NCI-H345 (cell line): ENCODE results near the gene PPT1.

Experiments
- DNase-seq: peaks from one replicate; lab custom pipeline; 2025; lab: John Stamatoyannopoulos, UW

PPT1 gene

GRCh38 chr1:40092706-40093639 lies 4.1 kb downstream of the PPT1 start:
- no peak for DNase-seq

GRCh38 chr1:40092241-40092640 lies 4.8 kb downstream of the PPT1 start:
- DNase-seq = no peak

DNA sequence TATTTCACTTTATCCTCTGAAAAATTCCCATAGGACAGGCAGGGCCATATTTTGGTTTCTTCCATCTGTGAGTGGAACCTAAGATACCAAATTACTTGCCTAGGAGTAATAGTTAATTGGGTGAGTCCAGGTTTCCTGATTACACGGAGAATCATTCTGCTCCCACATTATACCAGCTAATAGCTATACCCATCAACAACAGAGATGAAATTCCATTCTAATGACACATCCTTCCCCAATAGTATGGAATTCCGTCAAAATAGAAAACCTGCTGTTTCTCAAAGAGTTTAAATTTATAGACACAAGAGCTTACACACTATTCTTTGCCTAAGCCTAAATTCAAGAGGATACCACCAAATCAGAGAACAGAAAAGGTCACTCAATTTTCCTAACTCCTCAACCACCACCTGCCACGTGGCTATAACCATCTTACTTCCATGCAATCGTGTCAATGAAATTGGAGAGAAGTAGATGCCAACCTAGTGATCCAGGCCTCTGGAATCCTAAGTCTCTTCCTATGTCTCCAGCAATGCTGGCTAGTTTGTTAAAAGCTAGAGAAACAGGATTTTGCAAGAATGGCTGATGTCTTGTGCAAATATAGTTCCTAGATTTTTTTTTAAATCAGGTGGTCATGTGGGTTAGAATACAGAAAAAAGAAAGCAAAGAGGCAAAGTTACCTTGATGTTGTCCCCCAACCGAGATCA lies 6.2 kb downstream of the PPT1 start:
- no peak for DNase-seq

DNA sequence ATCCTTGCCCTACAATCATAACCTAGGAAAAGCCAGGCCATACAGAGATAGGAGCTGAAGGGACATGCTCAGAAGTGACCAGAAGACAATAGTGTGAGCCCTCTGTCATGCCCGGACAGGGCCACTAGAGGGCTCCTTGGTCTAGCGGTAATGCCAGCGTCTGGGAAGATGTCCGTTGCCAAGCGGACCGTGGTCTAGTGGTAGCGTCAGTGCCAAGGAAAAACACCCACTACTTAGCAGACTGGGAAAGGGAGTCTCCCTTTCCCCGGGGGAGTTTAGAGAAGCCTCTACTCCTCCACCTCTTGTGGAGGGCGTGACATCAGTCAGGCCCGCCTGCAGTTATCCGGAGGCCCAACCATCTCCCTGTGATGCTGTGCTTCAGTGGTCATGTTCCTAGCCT lies 12.3 kb downstream of the PPT1 start:
- peak; percentile 34 for DNase-seq

- no peak for DNase-seq
Observed at GRCh38 chr1:40081871-40082270, 15.2 kb downstream of the PPT1 start.

GRCh38 chr1:40079774-40080400 lies 17.2 kb downstream of the PPT1 start:
- DNase-seq = no peak

DNA sequence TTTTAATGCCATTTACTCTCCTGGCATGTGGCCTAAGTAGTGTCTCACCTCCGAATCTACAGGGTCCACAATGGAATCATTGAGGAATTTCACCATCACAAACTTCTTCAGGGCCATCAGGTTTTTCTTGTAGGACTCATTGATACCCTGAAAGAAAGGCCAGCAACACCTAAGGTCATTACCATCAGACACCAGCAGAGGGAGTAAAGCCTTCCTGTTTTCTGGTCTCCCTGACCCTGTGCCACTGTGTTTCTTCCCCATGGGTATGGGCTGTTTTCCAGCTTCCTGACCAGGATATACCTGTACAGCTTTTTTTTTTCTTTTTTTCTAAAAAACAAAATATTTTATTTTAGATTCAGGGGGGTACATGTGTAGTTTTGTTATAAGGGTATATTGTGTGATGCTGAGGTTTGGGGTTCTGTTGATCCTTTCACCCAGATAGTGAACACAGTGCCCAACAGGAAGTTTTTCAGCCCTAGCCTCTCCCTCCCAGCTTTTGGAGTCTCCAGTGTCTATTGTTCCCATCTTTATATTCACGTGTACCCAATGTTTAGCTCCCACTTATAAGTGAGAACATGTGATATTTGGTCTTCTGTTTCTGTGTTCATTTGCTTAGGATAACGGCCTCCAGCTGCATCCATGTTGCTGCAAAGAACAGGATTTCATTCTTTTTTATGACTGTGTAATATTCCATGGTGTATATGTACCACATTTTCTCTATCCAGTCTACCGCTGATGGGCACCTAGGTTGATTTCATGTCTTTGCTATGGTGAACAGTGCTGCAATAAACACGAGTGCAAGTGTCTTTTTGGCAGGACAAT lies 18.3 kb downstream of the PPT1 start:
- DNase-seq = peak; percentile 46

GRCh38 chr1:40076895-40077312 lies 20.1 kb downstream of the PPT1 start:
- no peak for DNase-seq

GRCh38 chr1:40075266-40075665 lies 21.8 kb downstream of the PPT1 start:
- DNase-seq = no peak

- DNase-seq = no peak
Observed at GRCh38 chr1:40073062-40073461, 24.0 kb downstream of the PPT1 start.

GRCh38 chr1:40072142-40072541 lies 24.9 kb downstream of the PPT1 start:
- DNase-seq = no peak

- DNase-seq = no peak
Observed at GRCh38 chr1:40067851-40068250, 29.2 kb downstream of the PPT1 start.

DNA sequence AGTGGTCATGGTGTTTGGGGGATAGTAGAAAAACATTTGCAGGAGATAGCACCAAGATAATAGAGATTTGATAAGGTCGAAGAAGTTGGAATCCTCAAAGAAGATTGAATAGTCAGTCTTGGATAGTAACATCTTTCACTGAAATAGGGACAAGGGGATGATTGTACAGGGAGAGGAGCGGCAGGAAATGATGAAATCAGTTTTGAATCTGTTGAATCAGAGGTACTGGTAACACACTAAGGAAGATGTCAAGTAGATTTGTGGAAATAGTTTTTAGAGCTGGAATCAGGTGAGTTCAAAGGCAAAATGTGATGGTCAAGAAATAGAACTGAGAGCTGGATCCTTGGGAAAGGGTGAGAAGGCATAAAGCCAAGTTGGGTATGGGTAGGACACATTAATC lies 30.0 kb downstream of the PPT1 start:
- DNase-seq = no peak

DNA sequence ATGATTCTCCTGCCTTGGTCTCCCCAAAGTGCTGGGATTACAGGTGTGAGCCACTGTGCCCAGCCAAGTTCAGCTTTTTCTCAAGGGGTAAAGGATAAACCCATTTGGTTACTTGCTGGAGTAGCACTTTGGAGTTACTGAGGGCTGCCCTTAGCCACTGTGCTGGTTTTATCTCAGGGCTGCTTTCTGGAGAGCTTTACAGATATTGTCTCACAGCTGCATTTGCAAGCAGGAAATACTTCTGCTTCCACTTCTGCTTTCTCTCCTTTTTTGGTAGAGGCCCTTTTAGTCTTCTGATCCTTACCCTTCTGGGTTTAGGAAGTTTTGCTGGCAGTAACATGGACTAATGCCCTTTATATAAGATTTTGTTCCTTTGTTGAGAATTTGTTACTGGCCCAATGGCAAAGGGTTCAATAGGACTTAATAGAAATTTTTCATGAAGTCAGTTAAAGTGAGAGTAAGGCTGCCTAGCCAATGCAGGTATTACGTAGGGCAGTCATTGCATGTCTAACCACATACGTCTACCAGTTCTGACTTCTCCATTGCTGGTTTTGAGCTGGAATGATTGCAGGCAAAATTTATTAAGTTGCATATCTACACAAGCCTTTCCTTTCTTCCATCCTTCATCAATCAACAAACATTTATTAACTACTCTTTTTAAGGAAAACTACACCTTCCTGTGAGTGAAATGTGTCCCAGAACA lies 32.1 kb downstream of the PPT1 start:
- no peak for DNase-seq

- DNase-seq = no peak
Observed at GRCh38 chr1:40059960-40060750, 36.9 kb downstream of the PPT1 start.

GRCh38 chr1:40059338-40059959 lies 37.6 kb downstream of the PPT1 start:
- DNase-seq = no peak

- DNase-seq = no peak
Observed at GRCh38 chr1:40058453-40059337, 38.4 kb downstream of the PPT1 start.

- no peak for DNase-seq
Observed at GRCh38 chr1:40058097-40058452, 39.0 kb downstream of the PPT1 start.
